HepG2 (cell line): ENCODE data around the gene TESPA1. TPM values are rescaled to one million over a fixed set of nuclear protein-coding genes. Genes with fewer than 3 reads are reported as not detected.

Experiments used
- ATAC-seq: fragments of 200-7000 bp; cut with Tn5 transposase; 3 replicates; pipeline ENCODE4 v1.9.1; 2020; ENCODE audit warnings: mild to moderate bottlenecking, moderate library complexity
- BruUV-seq: library from RNA; stranded (reverse); fragments of 400-500 nt; replicated peaks from 2 replicates; lab custom pipeline; 2021; lab: Mats Ljungman, UMichigan
- CTCF ChIA-PET: fragments of 300-600 bp; formaldehyde crosslinking; extraction: SDS; loops from one replicate; lab custom pipeline; 2021; ENCODE audit warnings: low total read pairs, inconsistent platforms, low intra/inter-chr PET ratio; lab: Yijun Ruan, JAX
- POLR2A ChIA-PET: fragments of 350-600 bp; sonication (Branson Sonifier 250); formaldehyde crosslinking; loops from one replicate; lab custom pipeline; 2020; ENCODE audit warnings: antibody characterized with exemption, inconsistent platforms; lab: Yijun Ruan, JAX
- DNase-seq: peaks from one replicate; pipeline ENCODE4 v3.0.0-alpha.2; 2015; ENCODE audit warnings: low spot score
- FAIRE-seq: peaks from 3 replicates; lab custom pipeline; 2011; peaks lifted over from hg19 to GRCh38; lab: Jason Lieb, UNC
- H2AFZ ChIP-seq: one replicate; pipeline ENCODE4 v1.6.1; 2011; ENCODE audit warnings: low read length, inconsistent platforms
- H3K27ac ChIP-seq: fragments of 300-600 bp; 3 replicates; pipeline ENCODE4 v1.8.0; 2011; ENCODE audit warnings: mixed run types, mild to moderate bottlenecking, mixed read lengths, low read length, inconsistent platforms; ENCODE audit not compliant: insufficient read depth; ENCODE audit errors: extremely low read length
- H3K27me3 ChIP-seq, 2 experiments: fragments of 200-600 bp in 1 of 2; 2 replicates in 1 of 2; 3 replicates in 1 of 2; pipeline versions ENCODE4 v1.6.0 to v1.8.0; 2011; ENCODE audit warnings: low read length in 2 of 2, mild to moderate bottlenecking in 2 of 2, moderate library complexity in 2 of 2, inconsistent platforms in 1 of 2; ENCODE audit not compliant: insufficient read depth in 2 of 2, control insufficient read depth in 1 of 2
- H3K36me3 ChIP-seq, 2 experiments: fragments of 200-600 bp in 1 of 2; replicated peaks in 1 of 2; 2 replicates in 1 of 2; 3 replicates in 1 of 2; pipeline versions ENCODE4 v1.5.1 to v1.8.0; 2011; ENCODE audit warnings: low read length in 2 of 2, inconsistent platforms in 1 of 2; ENCODE audit not compliant: insufficient read depth in 2 of 2, control insufficient read depth in 1 of 2
- H3K4me1 ChIP-seq: 2 replicates; pipeline ENCODE4 v1.5.1; 2012; ENCODE audit warnings: low read length, inconsistent platforms; ENCODE audit not compliant: insufficient read depth
- H3K4me2 ChIP-seq: 2 replicates; pipeline ENCODE4 v1.6.0; 2011; ENCODE audit warnings: low read depth, low read length, inconsistent platforms
- H3K4me3 ChIP-seq, 3 experiments: fragments of 200-600 bp in 1 of 3; sonication (generic), shearing (Covaris generic) in 1 of 3; replicated peaks in 1 of 3; 2 replicates each; pipeline ENCODE4 v1.5.1; 2011 to 2016; ENCODE audit warnings: low read length in 3 of 3, inconsistent platforms in 2 of 3, low read depth in 2 of 3, mild to moderate bottlenecking in 2 of 3, control low read depth in 1 of 3, mixed read lengths in 1 of 3; ENCODE audit not compliant: insufficient read depth in 1 of 3
- H3K79me2 ChIP-seq: one replicate; pipeline ENCODE4 v1.6.1; 2011; ENCODE audit warnings: low read length, inconsistent platforms; ENCODE audit not compliant: insufficient read depth
- H3K9ac ChIP-seq: 2 replicates; pipeline ENCODE4 v1.6.0; 2011; ENCODE audit warnings: mild to moderate bottlenecking, low read depth, low read length, inconsistent platforms; ENCODE audit not compliant: insufficient read depth
- H3K9me3 ChIP-seq: 2 replicates; pipeline ENCODE4 v1.5.1; 2012; ENCODE audit warnings: mild to moderate bottlenecking, low read length
- H4K20me1 ChIP-seq: 2 replicates; pipeline ENCODE4 v1.6.0; 2011; ENCODE audit warnings: inconsistent platforms, mild to moderate bottlenecking, low read length, moderate library complexity; ENCODE audit not compliant: insufficient read depth
- ERF ChIP-seq: IDR thresholded peaks from 2 replicates; pipeline ENCODE4 v1.6.1; 2018; ENCODE audit warnings: missing biosample characterization, missing genetic modification reagents
- GATA4 ChIP-seq: sonication (generic); IDR thresholded peaks from 2 replicates; pipeline ENCODE4 v1.6.1; 2016; ENCODE audit warnings: antibody characterized with exemption, low read depth, borderline replicate concordance
- HOXD1 ChIP-seq: sonication (generic); formaldehyde crosslinking; IDR thresholded peaks from 2 replicates; pipeline ENCODE4 v1.5.0; 2020; ENCODE audit warnings: missing genetic modification reagents
- MTF1 ChIP-seq: sonication (generic); formaldehyde crosslinking; IDR thresholded peaks from 2 replicates; pipeline ENCODE4 v1.5.0; 2020; ENCODE audit warnings: missing genetic modification reagents
- MYPOP ChIP-seq: sonication (generic); formaldehyde crosslinking; IDR thresholded peaks from 2 replicates; pipeline ENCODE4 v1.8.1; 2023; ENCODE audit warnings: mild to moderate bottlenecking, moderate library complexity, missing genetic modification reagents
- NCOR1 ChIP-seq: fragments of 200-600 bp; sonication (generic); IDR thresholded peaks from 2 replicates; pipeline ENCODE4 v1.7.0; 2017; ENCODE audit warnings: antibody characterized with exemption, low read length, borderline replicate concordance
- NR2F2 ChIP-seq: IDR thresholded peaks from 2 replicates; pipeline ENCODE4 v1.6.1; 2012; ENCODE audit warnings: low read depth, inconsistent platforms, borderline replicate concordance
- POLR2AphosphoS5 ChIP-seq: IDR thresholded peaks from 2 replicates; pipeline ENCODE4 v1.6.1; 2012; ENCODE audit warnings: low read depth, low read length
- PRMT3 ChIP-seq: sonication (generic); formaldehyde crosslinking; IDR thresholded peaks from 2 replicates; pipeline ENCODE4 v1.8.1; 2022; ENCODE audit warnings: low read depth, mild to moderate bottlenecking, moderate library complexity, missing genetic modification reagents, borderline replicate concordance
- SETDB1 ChIP-seq: sonication (generic); formaldehyde crosslinking; IDR thresholded peaks from 2 replicates; pipeline ENCODE4 v1.5.1; 2020; ENCODE audit warnings: missing genetic modification reagents, mild to moderate bottlenecking, borderline replicate concordance
- SMAD3 ChIP-seq: sonication (generic); formaldehyde crosslinking; IDR thresholded peaks from 2 replicates; pipeline ENCODE4 v1.4.0; 2020; ENCODE audit warnings: missing genetic modification reagents
- SRF ChIP-seq: IDR thresholded peaks from 2 replicates; pipeline ENCODE4 v1.6.1; 2011; ENCODE audit warnings: mild to moderate bottlenecking, low read depth, low read length, moderate library complexity
- TOPORS ChIP-seq: sonication (generic); formaldehyde crosslinking; IDR thresholded peaks from 2 replicates; pipeline ENCODE4 v1.8.0; 2023; ENCODE audit warnings: mild to moderate bottlenecking, missing genetic modification reagents
- ZBTB2 ChIP-seq: sonication (generic); formaldehyde crosslinking; IDR thresholded peaks from 2 replicates; pipeline ENCODE4 v1.8.0; 2022; ENCODE audit warnings: low read depth, missing genetic modification reagents
- ZFP82 ChIP-seq: sonication (generic); formaldehyde crosslinking; IDR thresholded peaks from 2 replicates; pipeline ENCODE4 v1.5.1; 2020; ENCODE audit warnings: mild to moderate bottlenecking, missing genetic modification reagents, borderline replicate concordance
- ZNF530 ChIP-seq: sonication (generic); formaldehyde crosslinking; IDR thresholded peaks from 2 replicates; pipeline ENCODE4 v1.5.0; 2020; ENCODE audit warnings: low read depth, mild to moderate bottlenecking, missing genetic modification reagents
- ZNF670 ChIP-seq: sonication (generic); formaldehyde crosslinking; IDR thresholded peaks from 2 replicates; pipeline ENCODE4 v1.8.0; 2022; ENCODE audit warnings: mild to moderate bottlenecking, missing genetic modification reagents, borderline replicate concordance
- WGBS: methylation state at CpG from one replicate; pipeline ENCODE4 v1.1.6; 2017; ENCODE audit warnings: low lambda C conversion rate; 5-methylcytosine and 5-hydroxymethylcytosine counted together
- in situ Hi-C: cut with HindIII; loops from 2 replicates; pipeline ENCODE4 v1.10.0; 2017; ENCODE audit warnings: low pct_unique_long_range_greater_than_20kb; ENCODE audit not compliant: extremely low pct_ligation_motif_present
- intact Hi-C: fragments of 100-400 bp; cut with micrococcal nuclease; formaldehyde crosslinking; loops from one replicate; pipeline ENCODE4 v1.10.0; 2022; ENCODE audit not compliant: unreplicated experiment
- polyA plus RNA-seq, 8 experiments: library from polyadenylated mRNA; depleted of rRNA in 3 of 8; stranded (reverse) in 7 of 8; unstranded in 1 of 8; fragments of >200 nt; fragmentation: Illumina TruSeq in 4 of 8; extraction: Trizol in 4 of 8; gene quantifications; 2 replicates each; pipeline versions ENCODE4 v1.2.1 to v1.2.3, GENCODE V29; 2011 to 2016; ENCODE audit warnings: low read depth in 4 of 8, missing spikeins in 1 of 8, mixed read lengths in 1 of 8; ENCODE audit not compliant: insufficient read depth in 1 of 8
- total RNA-seq, 5 experiments: library from RNA; depleted of rRNA; stranded (reverse); fragments of >200 nt; fragmentation: Illumina TruSeq; extraction: Trizol; gene quantifications; 2 replicates each; pipeline ENCODE4 v1.2.3, GENCODE V29; 2016; ENCODE audit warnings: low read depth in 1 of 5
- TF ChIP-seq, protein P1 (sequence below): sonication (generic); formaldehyde crosslinking; IDR thresholded peaks from 2 replicates; pipeline ENCODE4 v1.4.0; 2020; ENCODE audit warnings: missing genetic modification reagents

Gene TESPA1
- total and polyA plus RNA-seq, 2 of the 13 experiments (the other 11 are each of a cell fraction or from before 2014, with no cell fraction given): not detected

DNA sequence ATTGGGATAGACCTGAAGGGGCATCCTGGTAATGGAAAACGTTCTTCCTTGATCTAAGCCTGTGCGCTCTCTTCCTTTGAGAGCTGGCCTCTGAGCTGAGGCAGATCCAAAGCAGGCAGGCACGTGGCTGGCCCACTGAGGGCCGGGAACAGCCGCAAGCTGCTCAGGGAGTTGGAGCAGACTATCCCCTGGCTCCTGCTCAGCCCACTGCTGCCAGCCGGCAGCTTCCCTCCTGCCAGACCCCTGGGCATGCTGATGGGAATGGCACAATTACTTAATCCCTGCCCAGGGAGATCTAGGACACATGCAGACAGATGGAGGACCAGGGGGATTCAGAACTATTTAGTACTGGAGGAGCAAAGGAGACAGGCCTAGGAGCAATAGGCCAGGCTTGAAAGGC, 49.7 kb upstream of the TESPA1 start:
- Histone ChIP-seq H3K4me3 (no peak overlapping the region), H2AFZ (no peak overlapping the region), H3K27me3 (peaks cover 0 to 16% of the 10 kb centered on the region in 2 experiments; a peak in 1 of 5 replicates), H3K4me2 (no peak overlapping the region), H3K9ac (no peak overlapping the region), H4K20me1 (no peaks in the 10 kb centered on the region), H3K4me1 (no peaks in the 10 kb centered on the region), H3K36me3 (no peaks in the 10 kb centered on the region), H3K79me2 (no peaks in the 10 kb centered on the region), H3K27ac (no peak overlapping the region), H3K9me3 (no peaks in the 10 kb centered on the region)
- BruUV-seq: no TSS peak
- 21% methylated on average over 6 of the region's 6 CpGs for WGBS
- POLR2A ChIA-PET: no interaction called here
- no peak for DNase-seq
- FAIRE-seq: no peak
- in situ Hi-C loops: no loop called here
- CTCF ChIA-PET: no interaction called here
- intact Hi-C loops: no loop called here
- ATAC-seq: no peak
- no peak for TF ChIP-seq MYPOP
- TF ChIP-seq NR2F2: no peak
- no peak for TF ChIP-seq HOXD1 (CRISPR knock-in tag)
- no peak for TF ChIP-seq PRMT3 (CRISPR knock-in tag)
- no peak for TF ChIP-seq SMAD3 (CRISPR knock-in tag)
- TF ChIP-seq ZFP82 (CRISPR knock-in tag): no peak
- no peak for TF ChIP-seq ERF (CRISPR knock-in tag)
- no peak for TF ChIP-seq NCOR1
- no peak for TF ChIP-seq MTF1
- no peak for TF ChIP-seq GATA4
- TF ChIP-seq, protein P1, sequence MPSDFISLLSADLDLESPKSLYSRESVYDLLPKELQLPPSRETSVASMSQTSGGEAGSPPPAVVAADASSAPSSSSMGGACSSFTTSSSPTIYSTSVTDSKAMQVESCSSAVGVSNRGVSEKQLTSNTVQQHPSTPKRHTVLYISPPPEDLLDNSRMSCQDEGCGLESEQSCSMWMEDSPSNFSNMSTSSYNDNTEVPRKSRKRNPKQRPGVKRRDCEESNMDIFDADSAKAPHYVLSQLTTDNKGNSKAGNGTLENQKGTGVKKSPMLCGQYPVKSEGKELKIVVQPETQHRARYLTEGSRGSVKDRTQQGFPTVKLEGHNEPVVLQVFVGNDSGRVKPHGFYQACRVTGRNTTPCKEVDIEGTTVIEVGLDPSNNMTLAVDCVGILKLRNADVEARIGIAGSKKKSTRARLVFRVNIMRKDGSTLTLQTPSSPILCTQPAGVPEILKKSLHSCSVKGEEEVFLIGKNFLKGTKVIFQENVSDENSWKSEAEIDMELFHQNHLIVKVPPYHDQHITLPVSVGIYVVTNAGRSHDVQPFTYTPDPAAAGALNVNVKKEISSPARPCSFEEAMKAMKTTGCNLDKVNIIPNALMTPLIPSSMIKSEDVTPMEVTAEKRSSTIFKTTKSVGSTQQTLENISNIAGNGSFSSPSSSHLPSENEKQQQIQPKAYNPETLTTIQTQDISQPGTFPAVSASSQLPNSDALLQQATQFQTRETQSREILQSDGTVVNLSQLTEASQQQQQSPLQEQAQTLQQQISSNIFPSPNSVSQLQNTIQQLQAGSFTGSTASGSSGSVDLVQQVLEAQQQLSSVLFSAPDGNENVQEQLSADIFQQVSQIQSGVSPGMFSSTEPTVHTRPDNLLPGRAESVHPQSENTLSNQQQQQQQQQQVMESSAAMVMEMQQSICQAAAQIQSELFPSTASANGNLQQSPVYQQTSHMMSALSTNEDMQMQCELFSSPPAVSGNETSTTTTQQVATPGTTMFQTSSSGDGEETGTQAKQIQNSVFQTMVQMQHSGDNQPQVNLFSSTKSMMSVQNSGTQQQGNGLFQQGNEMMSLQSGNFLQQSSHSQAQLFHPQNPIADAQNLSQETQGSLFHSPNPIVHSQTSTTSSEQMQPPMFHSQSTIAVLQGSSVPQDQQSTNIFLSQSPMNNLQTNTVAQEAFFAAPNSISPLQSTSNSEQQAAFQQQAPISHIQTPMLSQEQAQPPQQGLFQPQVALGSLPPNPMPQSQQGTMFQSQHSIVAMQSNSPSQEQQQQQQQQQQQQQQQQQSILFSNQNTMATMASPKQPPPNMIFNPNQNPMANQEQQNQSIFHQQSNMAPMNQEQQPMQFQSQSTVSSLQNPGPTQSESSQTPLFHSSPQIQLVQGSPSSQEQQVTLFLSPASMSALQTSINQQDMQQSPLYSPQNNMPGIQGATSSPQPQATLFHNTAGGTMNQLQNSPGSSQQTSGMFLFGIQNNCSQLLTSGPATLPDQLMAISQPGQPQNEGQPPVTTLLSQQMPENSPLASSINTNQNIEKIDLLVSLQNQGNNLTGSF: no peak
- TF ChIP-seq TOPORS: no peak
- no peak for TF ChIP-seq SETDB1 (CRISPR knock-in tag)
- no peak for TF ChIP-seq ZNF670 (CRISPR knock-in tag)
- no peak for TF ChIP-seq SRF
- TF ChIP-seq POLR2AphosphoS5: no peak
- no peak for TF ChIP-seq ZNF530
- TF ChIP-seq ZBTB2 (CRISPR knock-in tag): no peak
